Measurements from ENCODE around the gene PTBP1. TPM values are rescaled to one million over a fixed set of nuclear protein-coding genes. Genes with fewer than 3 reads are reported as not detected.

Gene PTBP1
- total and polyA plus RNA-seq, 4 donors, result 72.9 to 147 (median 87.3) TPM

GRCh38 chr19:763181-763580, 34.1 kb upstream of the PTBP1 start:
- H3K27me3 ChIP-seq (ENCODE audit: control insufficient read depth in 4 of 4, insufficient read depth in 4 of 4, low read length in 3 of 4), result no peaks in the 10 kb centered on the region
- peaks cover 0 to 4% (median 1%) of the 10 kb centered on the region in 4 donors for H3K9me3 ChIP-seq (ENCODE audit: control insufficient read depth in 4 of 4, low read length in 3 of 4)
- WGBS, result 96% methylated on average over 10 of the region's 10 CpGs
- H3K4me3 ChIP-seq (ENCODE audit: low read depth in 1 of 3, low read length in 3 of 3), result no peak overlapping the region
- TF ChIP-seq JUND (IDR thresholded peaks at IDR 0.05) (no peak), HNF4A (conservative IDR thresholded peaks at IDR 0.05) (no peak)
- no peak overlapping the region for H3K9ac ChIP-seq (ENCODE audit: low read depth in 1 of 2, low read length in 2 of 2)
- H3K27ac ChIP-seq (ENCODE audit: low read depth in 1 of 2, low read length in 2 of 2), result no peak overlapping the region
- DNase-seq (ENCODE audit: low spot score), result no peak
- no peaks in the 10 kb centered on the region for H3K36me3 ChIP-seq (ENCODE audit: control insufficient read depth in 4 of 4, insufficient read depth in 3 of 4, low read depth in 1 of 4, low read length in 3 of 4)
- H3K4me1 ChIP-seq (ENCODE audit: control insufficient read depth in 4 of 4, insufficient read depth in 4 of 4, low read length in 3 of 4), result no peaks in the 10 kb centered on the region

GRCh38 chr19:763869-764268, 33.4 kb upstream of the PTBP1 start:
- TF ChIP-seq FOXA2 (IDR thresholded peaks at IDR 0.05) (no peak), GABPA (IDR thresholded peaks at IDR 0.05 in 1 of 2, conservative IDR thresholded peaks at IDR 0.05 in 1 of 2) (no peak), ZBTB33 (IDR thresholded peaks at IDR 0.05) (no peak), RAD21 (IDR thresholded peaks at IDR 0.05) (no peak), RXRA (IDR thresholded peaks at IDR 0.05) (no peak), FOXA1 (IDR thresholded peaks at IDR 0.05) (no peak), TAF1 (conservative IDR thresholded peaks at IDR 0.05) (no peak), EGR1 (IDR thresholded peaks at IDR 0.05; ENCODE audit: low read depth in 2 of 2) (no peak), SP1 (IDR thresholded peaks at IDR 0.05) (no peak), YY1 (IDR thresholded peaks at IDR 0.05) (no peak), ATF3 (IDR thresholded peaks at IDR 0.05) (no peak), HNF4G (IDR thresholded peaks at IDR 0.05) (no peak), REST (IDR thresholded peaks at IDR 0.05) (no peak), NR2F2 (IDR thresholded peaks at IDR 0.05) (no peak), JUND (IDR thresholded peaks at IDR 0.05) (no peak)
- Histone ChIP-seq H3K27ac (ENCODE audit: low read depth in 1 of 2, low read length in 2 of 2) (no peak overlapping the region), H3K9ac (ENCODE audit: low read depth in 1 of 2, low read length in 2 of 2) (no peak overlapping the region), H3K27me3 (ENCODE audit: control insufficient read depth in 4 of 4, insufficient read depth in 4 of 4, low read length in 3 of 4) (no peaks in the 10 kb centered on the region), H3K9me3 (ENCODE audit: control insufficient read depth in 4 of 4, low read length in 3 of 4) (no peaks in the 10 kb centered on the region), H3K4me3 (ENCODE audit: low read depth in 1 of 3, low read length in 3 of 3) (no peak overlapping the region), H3K36me3 (ENCODE audit: control insufficient read depth in 4 of 4, insufficient read depth in 3 of 4, low read depth in 1 of 4, low read length in 3 of 4) (no peaks in the 10 kb centered on the region), H3K4me1 (ENCODE audit: control insufficient read depth in 4 of 4, insufficient read depth in 4 of 4, low read length in 3 of 4) (no peaks in the 10 kb centered on the region)
- DNase-seq (ENCODE audit: low spot score), result no peak
- 98% methylated on average over 6 of the region's 6 CpGs for WGBS

Data from liver (tissue), 9 donors.